Stimulated activated CD8-positive, alpha-beta memory T cell treated with anti-CD3 and anti-CD28 coated beads, Interleukin-7, amount 100 ng/mL, for 24 hours (primary cell): Measurements from ENCODE around the gene NAALADL1.

Source experiments
- DNase-seq: peaks from one replicate; pipeline ENCODE4 v3.0.0-alpha.2; 2020; ENCODE audit warnings: low read depth

NAALADL1 gene, protein sequence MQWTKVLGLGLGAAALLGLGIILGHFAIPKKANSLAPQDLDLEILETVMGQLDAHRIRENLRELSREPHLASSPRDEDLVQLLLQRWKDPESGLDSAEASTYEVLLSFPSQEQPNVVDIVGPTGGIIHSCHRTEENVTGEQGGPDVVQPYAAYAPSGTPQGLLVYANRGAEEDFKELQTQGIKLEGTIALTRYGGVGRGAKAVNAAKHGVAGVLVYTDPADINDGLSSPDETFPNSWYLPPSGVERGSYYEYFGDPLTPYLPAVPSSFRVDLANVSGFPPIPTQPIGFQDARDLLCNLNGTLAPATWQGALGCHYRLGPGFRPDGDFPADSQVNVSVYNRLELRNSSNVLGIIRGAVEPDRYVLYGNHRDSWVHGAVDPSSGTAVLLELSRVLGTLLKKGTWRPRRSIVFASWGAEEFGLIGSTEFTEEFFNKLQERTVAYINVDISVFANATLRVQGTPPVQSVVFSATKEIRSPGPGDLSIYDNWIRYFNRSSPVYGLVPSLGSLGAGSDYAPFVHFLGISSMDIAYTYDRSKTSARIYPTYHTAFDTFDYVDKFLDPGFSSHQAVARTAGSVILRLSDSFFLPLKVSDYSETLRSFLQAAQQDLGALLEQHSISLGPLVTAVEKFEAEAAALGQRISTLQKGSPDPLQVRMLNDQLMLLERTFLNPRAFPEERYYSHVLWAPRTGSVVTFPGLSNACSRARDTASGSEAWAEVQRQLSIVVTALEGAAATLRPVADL

DNA sequence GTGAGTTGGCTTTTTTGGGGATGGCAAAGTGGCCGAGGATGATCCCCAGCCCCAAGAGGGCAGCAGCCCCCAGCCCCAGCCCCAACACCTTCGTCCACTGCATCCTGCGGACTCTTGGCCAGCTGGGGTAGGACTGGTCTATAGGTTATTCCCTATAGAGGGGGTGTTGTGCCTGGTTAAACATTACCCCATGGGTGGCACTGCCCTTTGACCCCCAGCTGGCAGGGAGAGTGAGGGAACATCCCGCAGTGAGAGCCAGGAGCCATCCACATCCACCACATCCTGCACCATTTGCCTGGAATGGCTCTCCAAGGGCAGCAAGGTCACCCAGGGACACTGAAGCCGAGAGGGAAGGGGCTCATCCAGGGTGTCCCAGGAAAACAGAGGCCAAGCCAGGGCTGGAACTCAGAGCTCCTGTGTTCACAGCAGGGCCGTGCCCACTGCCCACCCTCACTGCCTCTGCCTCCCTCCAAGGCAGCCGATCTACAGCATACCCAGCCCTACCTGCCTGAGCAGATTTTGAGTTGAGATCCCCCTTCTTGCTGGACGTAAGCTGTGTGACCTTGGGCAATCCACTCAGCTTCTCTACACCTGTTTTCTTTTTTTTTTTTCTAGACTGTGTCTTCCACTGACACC lies at the start of gene NAALADL1:
Gene NAALADL1, minus strand, starts transcription at position 135 of the 636 bp plus-strand sequence. Its CDS starts 32 bp downstream, at position 103.
- DNase-seq: no peak

DNA sequence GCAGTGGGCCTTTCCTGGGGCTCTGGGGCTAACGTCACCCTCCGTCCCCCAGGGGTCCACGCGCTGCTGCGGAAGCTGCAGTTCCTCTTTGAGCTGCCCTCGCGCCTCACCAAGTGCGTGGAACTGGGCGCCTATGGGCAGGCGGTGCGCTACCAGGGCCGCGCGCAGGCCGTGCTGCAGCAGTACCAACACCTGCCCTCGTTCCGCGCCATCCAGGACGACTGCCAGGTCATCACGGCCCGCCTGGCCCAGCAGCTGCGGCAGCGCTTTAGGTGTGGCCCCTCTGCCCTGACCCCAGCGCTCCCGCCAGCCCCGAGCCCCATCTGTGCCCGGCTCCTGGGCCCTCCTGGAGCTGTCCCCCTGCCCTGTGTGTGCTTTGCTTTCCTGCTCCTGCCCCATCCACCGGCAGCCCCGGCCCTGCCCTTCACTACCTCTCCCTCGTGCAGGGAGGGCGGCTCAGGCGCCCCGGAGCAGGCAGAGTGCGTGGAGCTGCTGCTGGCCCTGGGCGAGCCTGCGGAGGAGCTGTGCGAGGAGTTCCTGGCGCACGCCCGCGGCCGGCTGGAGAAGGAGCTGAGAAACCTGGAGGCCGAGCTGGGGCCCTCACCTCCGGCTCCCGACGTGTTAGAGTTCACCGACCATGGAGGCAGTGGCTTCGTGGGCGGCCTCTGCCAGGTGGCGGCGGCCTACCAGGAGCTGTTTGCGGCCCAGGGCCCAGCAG lies 49.6 kb upstream of the NAALADL1 start:
- DNase-seq: no peak

DNA sequence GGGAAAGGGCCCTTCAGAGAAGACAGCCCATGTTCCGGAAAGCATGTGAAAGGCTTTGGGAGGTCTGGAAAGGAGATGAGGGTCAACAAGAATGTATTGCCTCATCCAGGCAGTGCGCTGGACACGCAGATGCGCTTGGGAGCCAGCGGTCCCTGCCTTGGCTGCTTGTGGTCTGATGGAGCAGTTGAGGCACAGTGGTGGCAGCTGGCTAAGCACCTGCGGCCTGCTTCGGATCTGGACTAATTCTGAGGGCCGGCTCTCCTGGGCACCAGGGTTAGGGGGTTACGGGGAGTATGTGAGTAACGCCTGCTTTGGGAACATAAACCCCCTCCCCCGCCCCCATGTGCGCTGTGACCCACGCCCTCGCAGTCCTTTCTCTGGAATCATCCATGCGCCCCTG lies 48.7 kb upstream of the NAALADL1 start:
- DNase-seq: no peak

DNA sequence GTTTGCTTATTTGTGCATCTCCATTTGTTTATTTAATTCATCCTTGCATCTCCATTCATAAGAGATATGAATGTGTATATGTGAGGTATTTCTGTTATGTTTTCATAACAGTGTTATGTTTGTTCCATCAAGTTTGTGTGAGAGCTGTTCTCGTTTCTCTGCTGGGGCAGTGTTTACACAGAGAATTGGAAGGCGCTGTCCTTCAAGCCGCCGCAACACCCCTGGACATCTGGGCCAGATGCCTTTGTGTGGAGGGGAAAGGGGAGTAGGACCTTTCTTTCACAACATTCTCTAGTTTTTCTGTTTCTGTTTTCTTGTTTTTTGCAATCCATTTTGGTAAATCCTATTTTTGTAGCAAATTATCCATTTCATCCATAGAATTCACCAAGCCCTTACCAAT lies 46.3 kb upstream of the NAALADL1 start:
- no peak for DNase-seq

DNA sequence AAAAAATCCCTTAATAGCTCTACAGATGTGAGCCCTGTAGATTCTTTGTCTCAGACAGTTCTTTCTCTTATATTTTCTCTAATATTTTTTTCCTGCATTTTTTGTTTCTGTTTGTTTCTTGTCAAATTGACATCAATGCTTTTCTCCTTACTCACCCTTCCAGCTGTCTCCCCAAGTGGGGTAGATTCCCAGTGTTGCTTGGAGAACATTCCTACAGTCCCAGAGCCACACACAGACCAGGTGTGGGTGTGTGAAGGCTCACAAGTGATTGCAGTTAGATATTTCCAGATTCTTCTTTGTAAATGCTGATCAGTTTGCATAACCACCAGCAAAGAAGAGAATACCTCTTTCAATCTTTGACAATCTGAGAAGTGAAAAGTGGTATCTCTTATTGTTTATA lies 45.1 kb upstream of the NAALADL1 start:
- no peak for DNase-seq

DNA sequence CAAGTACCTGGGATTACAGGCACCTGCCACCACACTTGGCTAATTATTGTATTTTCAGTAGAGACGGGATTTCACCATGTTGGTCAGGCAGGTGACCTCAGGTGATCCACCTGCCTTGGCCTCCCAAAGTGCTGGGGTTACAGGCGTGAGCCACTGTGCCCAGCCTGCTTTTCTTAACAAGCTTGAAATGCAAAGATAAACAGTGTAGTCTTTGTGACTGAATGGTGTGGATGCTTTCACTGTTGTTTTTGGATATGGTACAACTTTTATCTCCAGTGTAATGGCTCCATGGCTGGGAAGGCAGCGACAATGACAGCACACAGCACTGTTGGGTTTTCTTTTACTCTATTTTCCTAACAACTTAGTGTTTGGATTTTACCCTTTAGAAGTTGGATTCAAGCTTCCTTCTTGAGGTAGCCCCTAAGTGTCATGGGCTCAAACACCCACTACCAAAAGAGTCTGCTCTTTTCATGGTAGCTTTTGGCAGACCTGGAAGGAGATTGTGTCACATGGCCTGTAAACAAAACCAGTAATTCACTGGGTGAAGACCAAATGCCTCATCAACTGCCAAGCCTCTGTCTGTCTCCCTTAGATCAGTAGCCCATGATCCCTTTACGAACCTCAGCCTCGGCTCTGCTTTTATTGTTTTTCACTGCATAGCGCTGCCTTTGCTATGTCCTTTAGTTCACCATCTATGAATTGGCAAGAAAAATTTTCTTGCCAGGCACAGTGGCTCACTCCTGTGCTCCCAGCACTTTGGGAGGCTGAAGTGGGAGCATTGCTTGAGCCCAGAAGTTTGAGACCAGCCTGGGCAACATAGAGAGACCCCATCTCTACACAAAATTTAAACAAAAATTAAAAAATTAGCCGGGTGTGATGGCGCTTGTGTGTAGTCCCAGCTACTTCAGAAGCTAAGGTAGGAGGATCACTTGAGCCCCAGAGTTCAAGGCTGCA lies 44.1 kb upstream of the NAALADL1 start:
- no peak for DNase-seq

DNA sequence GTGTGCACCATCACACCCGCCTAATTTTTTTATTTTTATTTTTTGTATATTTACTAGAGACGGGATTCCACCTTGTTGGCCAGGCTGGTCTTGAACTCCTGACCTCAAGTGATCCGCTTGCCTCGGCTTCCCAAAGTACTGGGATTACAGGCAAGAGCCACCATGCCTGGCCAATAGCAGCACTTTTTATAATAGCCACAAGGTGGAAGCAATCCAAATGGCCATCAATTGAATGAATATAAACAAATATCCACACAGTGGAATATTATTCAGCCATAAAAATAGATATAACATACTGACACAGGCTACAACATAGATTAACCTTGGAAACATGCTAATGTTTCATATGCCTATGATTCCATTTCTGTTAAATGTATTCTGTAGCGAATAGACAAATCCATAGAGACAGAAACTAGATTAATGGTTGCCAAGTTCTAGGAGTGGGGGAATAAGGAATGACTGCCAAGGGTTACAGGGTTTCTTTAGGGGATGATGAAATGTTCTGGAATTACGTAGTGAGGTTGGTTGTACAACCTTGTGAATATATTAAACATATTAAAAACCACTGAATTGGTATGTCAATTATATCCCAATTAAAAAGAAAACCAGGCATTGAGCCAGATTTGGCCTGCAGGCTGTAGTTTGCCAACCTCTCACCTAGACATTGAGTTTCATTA lies 42.5 kb upstream of the NAALADL1 start:
- no peak for DNase-seq

DNA sequence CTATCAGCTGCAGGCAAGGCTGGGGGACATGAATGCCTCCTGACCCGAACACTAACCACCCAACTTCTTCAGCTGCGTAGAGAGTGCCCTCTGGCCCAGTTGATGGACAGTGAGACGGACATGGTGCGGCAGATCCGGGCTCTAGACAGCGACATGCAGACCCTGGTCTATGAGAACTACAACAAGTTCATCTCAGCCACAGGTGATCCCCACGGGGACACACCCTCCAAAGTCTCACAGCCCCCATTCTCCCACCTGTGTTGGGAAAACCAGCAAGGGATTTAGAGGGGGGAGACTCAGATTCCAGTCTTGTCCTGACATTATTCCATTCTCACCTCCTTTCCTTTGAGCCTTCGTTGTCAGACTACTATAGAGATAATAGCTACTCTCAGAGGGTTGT lies 38.6 kb upstream of the NAALADL1 start:
- no peak for DNase-seq

DNA sequence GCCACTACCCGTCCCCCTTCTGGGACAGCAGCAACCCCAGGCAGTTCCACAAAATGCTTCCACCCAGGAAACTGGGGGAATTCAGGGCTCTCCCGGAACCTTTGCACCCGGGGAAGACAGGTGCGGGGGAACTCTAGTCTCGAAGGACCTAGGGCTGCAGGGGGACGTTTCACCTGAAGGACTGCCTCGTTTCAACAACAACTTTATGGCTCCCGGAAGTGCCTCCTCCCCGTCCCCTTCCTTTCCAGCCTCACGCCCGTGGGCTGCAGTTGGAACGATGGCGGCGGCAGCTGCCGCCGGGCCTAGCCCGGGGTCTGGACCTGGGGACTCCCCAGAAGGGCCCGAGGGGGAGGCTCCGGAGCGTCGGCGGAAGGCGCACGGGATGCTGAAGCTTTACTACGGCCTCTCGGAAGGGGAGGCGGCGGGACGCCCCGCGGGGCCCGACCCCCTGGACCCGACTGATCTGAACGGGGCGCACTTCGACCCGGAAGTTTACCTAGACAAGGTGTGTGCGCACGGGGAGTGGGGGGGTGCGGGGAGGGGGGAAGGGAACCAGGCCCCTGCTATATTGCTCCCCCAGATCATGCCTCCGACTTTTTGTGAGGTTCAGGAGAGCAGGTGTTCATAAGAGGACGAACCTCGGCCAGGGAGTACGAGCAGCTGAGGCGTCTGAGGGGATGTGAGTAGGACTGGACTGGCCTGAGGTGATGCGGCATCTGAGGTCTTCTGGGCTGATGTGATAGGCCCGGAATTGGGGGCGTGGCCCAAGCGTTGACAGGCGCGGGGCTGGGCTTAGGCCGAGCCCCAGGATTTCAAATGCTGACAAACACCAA lies 37.8 kb upstream of the NAALADL1 start, which contains the start of gene VPS51:
Gene VPS51, plus strand, starts transcription at position 241 of the 833 bp plus-strand sequence. Its CDS starts 37 bp downstream, at position 278.
- peak; percentile 64 for DNase-seq

DNA sequence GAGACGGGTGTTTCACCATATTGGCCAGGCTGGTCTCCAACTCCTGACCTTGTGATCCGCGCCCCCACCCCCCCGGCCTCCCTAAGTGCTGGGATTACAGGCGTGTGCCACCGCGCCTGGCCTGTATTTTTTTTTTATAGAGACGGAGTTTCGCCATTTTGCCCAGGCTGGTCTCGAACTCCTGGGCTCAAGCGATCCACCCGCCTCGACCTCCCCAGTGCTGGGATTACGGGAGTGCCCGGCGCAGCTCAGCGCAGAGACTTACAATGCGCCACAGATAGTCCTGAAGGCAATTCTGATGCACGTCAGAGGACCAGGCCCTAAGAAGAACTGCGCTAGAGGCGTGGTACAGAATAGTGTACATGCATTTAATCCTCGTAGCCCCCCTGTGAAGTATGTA lies 37.1 kb upstream of the NAALADL1 start:
- DNase-seq: no peak

DNA sequence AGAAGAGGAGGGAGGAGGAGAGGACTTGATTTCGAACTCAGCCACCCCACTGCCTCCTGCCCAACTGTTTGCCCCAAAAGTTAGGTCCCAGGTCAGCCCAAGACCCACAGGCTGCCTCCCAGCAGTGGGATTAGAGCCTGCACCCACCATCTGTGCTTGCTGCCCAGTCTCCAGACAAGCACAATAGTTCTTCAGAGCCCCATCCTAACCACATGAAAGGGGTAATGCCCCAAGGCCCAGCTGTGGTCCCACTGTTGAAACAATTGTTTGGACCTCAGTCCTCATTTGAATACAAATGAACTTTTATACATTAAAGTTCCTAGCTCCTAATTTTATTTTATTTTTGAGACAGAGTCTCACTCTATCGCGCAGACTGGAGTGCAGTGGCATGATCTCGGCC lies 32.3 kb upstream of the NAALADL1 start:
- DNase-seq: no peak

DNA sequence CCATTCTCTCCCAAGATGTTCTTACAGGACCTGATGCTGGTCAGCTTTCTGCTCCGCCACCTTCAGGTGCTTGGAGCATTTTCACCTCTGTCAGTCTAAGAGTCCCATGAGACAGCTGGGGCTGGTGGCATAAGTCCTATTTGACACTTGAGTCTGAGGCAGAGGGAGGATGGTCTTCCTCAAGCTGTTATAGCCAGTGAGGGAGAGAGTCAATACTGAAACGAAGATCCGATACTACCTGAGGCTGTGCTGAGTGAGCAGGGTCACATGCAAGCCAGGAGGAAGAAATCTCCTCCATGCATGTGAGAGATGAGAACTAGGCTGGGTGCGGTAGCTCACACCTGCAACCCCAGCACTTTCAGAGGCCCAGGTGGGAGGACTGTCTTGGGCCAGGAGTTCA lies 31.3 kb upstream of the NAALADL1 start:
- DNase-seq: no peak

DNA sequence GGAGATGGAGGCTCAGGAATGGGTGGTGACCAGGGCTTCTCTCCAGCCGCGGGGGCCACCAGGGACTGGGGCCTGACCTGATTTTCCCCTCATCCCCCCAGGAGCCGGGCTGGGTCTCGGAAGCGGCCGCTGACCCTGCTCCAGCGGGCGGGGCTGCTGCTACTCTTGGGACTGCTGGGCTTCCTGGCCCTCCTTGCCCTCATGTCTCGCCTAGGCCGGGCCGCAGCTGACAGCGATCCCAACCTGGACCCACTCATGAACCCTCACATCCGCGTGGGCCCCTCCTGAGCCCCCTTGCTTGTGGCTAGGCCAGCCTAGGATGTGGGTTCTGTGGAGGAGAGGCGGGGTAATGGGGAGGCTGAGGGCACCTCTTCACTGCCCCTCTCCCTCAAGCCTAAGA lies 29.5 kb upstream of the NAALADL1 start:
- no peak for DNase-seq

DNA sequence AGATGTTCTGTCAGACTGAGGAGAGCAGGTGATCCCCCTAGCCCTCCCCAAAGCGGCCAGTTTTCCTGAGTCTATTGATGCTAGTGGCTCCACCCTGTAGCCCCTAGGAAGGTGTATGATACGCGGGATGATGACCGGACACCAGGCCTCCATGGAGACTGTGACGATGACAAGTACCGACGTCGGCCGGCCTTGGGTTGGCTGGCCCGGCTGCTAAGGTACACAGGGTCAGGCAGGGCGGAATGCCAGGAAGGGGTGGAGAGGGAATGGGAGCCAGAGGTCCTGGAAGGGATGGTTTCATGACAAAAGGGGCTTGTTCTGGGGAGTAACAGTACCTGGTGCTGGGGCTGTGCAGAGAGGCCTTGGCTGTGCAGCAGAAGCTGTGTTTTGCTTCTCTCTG lies 28.9 kb upstream of the NAALADL1 start:
- no peak for DNase-seq

DNA sequence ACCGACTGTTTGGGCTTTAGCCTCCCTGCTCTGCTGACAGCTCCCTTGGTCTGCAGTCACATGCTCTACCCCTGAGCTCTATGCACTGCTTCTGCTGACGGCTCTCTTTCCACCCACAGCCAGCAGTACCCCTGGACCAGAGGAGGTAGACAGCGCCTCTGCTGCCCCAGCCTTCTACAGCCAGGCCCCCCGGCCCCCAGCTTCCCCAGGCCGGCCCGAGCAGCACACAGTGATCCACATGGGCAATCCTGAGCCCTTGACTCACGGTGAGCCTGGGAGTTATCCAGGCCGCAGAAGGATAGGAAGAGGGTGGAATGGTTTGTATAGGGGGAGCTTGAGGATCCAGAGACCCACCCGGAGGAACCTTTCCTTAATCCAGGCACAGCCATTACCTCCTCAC lies 28.5 kb upstream of the NAALADL1 start:
- DNase-seq: no peak

DNA sequence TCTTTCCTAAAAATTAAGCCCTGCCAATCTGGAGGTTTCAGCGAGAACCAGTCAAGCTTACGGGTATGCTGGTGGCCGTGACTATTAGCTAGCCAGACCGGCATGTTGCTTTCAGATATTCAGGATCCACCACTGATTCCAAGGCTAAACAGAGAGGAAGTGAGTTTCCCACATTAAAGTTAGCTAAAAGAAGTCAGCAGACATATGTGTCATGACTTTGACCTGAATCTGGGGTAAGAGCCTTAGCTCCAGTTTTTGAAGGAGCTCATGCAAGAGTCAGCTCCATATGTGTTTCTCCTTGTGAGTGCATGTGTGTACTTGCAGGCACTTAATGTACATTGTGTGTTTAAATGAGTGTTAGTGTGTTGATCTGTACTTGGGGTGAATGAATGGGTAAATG lies 27.1 kb upstream of the NAALADL1 start:
- DNase-seq: no peak

DNA sequence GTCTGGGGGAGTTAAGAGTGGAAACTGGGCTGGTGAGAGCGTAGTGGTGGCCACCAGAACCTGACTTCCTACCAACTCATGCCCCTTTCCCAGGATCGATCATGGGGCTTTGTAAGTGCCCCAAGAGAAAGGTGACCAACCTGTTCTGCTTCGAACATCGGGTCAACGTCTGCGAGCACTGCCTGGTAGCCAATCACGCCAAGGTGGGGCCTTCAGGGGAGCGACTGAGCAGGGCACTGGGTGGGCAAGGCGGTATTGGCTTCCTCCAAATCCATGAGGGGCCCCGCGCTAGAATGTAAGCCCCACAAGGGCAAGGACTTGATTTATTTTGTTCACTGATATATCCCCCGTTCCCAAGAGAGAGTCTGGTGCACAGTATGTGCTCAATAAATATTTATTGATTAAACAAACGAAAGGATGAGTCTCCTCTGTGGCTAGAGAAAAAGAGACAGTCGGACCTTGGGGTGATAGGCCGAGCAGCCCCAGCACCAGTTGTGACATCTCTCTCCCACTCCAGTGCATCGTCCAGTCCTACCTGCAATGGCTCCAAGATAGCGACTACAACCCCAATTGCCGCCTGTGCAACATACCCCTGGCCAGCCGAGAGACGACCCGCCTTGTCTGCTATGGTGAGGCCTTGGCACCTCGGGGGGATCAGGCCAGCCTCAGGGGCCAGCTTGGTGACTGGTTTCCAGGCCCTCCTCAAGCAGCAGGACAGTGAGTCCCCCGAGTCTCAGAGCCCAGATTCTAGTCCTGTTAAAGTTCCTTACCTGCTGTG lies 26.4 kb upstream of the NAALADL1 start:
- no peak for DNase-seq

DNA sequence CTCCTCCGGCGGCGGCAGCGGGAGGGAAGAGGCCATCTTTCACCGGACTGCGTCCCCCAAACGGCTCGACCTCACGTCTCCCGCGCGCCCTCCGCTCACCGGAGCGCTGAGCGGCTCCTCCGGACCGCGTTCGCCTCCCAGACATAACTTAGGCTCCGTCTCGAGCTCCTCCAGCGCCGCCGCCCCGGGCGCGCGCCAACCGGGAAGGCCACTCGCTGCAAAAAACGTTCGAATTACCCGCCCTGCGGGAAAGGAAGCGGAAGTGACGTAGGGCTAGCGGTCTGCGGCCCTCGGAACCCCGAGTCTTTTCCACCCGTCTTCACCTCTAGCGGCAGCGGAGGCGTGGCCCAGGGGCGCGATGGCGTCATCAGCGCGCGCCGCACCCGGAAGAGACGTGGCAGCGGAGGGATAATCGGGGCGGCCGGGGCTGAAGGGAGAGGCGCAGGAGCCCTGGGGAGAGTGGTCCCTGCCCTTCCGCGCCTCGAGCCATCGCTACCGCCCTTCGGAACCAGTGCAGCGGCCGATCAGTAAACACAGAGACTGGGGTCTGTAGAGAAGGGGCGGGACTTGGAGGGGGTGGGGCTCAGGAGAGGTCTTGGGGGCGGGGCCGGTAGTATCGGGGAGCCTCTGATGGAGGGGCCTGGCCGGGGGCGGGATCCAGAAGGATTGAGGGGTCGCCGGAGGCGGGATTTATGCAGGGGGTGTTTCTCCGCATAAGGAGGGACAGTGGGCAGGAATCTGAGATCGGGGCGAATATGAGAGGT lies 25.7 kb upstream of the NAALADL1 start, which contains the start of the genes CDCA5 and ZFPL1:
Gene CDCA5, minus strand, starts transcription at position 207 of the 764 bp plus-strand sequence. Its CDS starts 62 bp downstream, at position 145.
Gene ZFPL1, plus strand, starts transcription at position 389 of the 764 bp plus-strand sequence. CDS start 477 bp downstream, outside the sequence.
- peak; percentile 93 for DNase-seq
